Caco-2 (cell line): ENCODE results near the gene RPL26. TPM values are rescaled to one million over a fixed set of nuclear protein-coding genes. Genes with fewer than 3 reads are reported as not detected.
"Not testable (repeated sequence)": the region's sequence is repeated elsewhere in the genome, so short reads cannot be mapped to it uniquely, and the experiment has no call there.

Experiments used
- BruUV-seq: library from RNA; stranded (reverse); fragments of 400-500 nt; replicated peaks from 2 replicates; lab custom pipeline; 2021; lab: Mats Ljungman, UMichigan
- CTCF ChIA-PET: fragments of 300-600 bp; sonication (Branson Sonifier 250); formaldehyde crosslinking; loops from one replicate; lab custom pipeline; 2022; ENCODE audit warnings: antibody characterized with exemption; lab: Charles Lee
- POLR2A ChIA-PET: fragments of 300-600 bp; sonication (Branson Sonifier 250); formaldehyde crosslinking; loops from one replicate; lab custom pipeline; 2022; ENCODE audit warnings: antibody characterized with exemption; lab: Charles Lee
- DNase-seq, 2 experiments: peaks; one replicate each; pipeline versions ENCODE4 v3.0.0 to v3.0.0-alpha.2; 2020 to 2022
- H3K27me3 ChIP-seq: replicated peaks from 2 replicates; pipeline ENCODE4 v1.6.0; 2011; ENCODE audit warnings: low read length; ENCODE audit not compliant: control insufficient read depth, insufficient read depth
- H3K36me3 ChIP-seq: 2 replicates; pipeline ENCODE4 v1.5.1; 2011; ENCODE audit warnings: low read length; ENCODE audit not compliant: control insufficient read depth, insufficient read depth
- H3K4me1 ChIP-seq: fragments of 250-450 bp; sonication (Bioruptor Pico); 2 replicates; pipeline ENCODE4 v1.5.1; 2020; ENCODE audit warnings: mild to moderate bottlenecking
- H3K4me3 ChIP-seq: 2 replicates; pipeline ENCODE4 v1.5.1; 2011; ENCODE audit warnings: low read depth, mild to moderate bottlenecking, control low read depth, low read length
- H3K9me3 ChIP-seq: fragments of 250-450 bp; sonication (Bioruptor Pico); 2 replicates; pipeline ENCODE4 v1.5.1; 2020; ENCODE audit warnings: mild to moderate bottlenecking, moderate library complexity
- H3K27ac Mint-ChIP-seq: one replicate; pipeline ENCODE4 v1.8.0; 2022; ENCODE audit warnings: mixed read lengths; ENCODE audit not compliant: unreplicated experiment
- H3K27me3 Mint-ChIP-seq: one replicate; pipeline ENCODE4 v1.8.0; 2022; ENCODE audit warnings: mixed read lengths; ENCODE audit not compliant: insufficient read depth, unreplicated experiment
- H3K36me3 Mint-ChIP-seq: one replicate; pipeline ENCODE4 v1.8.0; 2022; ENCODE audit warnings: mild to moderate bottlenecking, mixed read lengths; ENCODE audit not compliant: insufficient read depth, unreplicated experiment
- H3K4me1 Mint-ChIP-seq: one replicate; pipeline ENCODE4 v1.8.0; 2022; ENCODE audit warnings: low read depth, mixed read lengths; ENCODE audit not compliant: unreplicated experiment
- H3K4me3 Mint-ChIP-seq: one replicate; pipeline ENCODE4 v1.8.0; 2022; ENCODE audit warnings: mild to moderate bottlenecking, moderate library complexity, mixed read lengths; ENCODE audit not compliant: unreplicated experiment
- H3K9me3 Mint-ChIP-seq: one replicate; pipeline ENCODE4 v1.8.0; 2022; ENCODE audit warnings: mixed read lengths; ENCODE audit not compliant: unreplicated experiment
- intact Hi-C: fragments of 100-400 bp; cut with micrococcal nuclease; formaldehyde crosslinking; loops from one replicate; pipeline ENCODE4 v1.10.0; 2022; ENCODE audit not compliant: unreplicated experiment
- total RNA-seq: library from RNA; stranded (reverse); gene quantifications from 2 replicates; pipeline ENCODE4 v1.2.3, GENCODE V29; 2022
- TF ChIP-seq, protein P1 (sequence below), 2 experiments: fragments of 200-600 bp in 1 of 2; IDR thresholded peaks; 1 replicate in 1 of 2; 2 replicates in 1 of 2; pipeline versions ENCODE4 v1.5.1 to v1.8.0; 2011 to 2022; ENCODE audit warnings: antibody characterized with exemption in 1 of 2, control low read depth in 1 of 2, inconsistent platforms in 1 of 2, low read depth in 1 of 2, low read length in 1 of 2, mild to moderate bottlenecking in 1 of 2, moderate library complexity in 1 of 2; ENCODE audit not compliant: insufficient read depth in 1 of 2, severe bottlenecking in 1 of 2, unreplicated experiment in 1 of 2

Gene RPL26
- total RNA-seq, 1 experiment from 2014 or later: 999 TPM

DNA sequence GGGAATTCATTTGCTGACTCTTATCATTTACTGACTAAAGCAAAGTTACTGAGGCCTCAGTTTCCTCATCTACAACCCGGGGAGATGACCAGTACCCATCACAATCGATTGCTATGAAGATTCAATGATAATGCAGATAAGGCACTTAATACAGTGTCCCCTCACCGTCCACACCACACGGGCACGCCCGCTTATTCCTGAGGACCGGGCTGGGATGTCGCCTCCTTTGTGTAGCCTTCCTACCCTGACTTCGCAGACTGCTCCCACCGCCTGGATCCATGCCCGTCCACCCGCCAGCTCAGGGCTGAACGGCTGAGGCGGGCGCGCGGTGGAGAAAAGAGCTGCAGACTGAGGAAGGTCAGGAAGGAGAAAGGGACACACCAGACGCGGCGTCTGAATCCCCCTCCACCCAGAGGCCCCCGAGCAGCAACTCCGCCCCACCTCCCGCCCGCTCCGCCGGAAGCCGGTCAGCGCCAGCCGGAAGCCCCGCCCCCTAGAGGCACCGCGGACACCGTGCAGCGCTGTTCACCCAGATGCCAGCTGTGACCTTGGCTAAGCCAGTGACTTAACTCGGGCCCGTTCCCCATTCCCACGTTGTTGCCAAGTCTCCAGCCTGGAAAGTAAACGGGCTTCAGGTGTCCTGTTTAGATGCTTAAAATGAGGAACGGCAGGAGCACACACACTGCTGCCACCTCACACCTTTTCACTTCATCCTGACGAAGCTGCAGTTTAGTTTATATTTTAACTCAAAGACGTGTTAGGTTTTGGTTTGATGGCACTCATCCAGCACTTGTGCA is 6.5 kb downstream of the RPL26 start, which contains the start of gene KRABD2:
TSS of gene KRABD2 (minus strand) at position 434 of the 797 bp plus-strand sequence.
- no peaks in the 10 kb centered on the region for H3K4me1 Mint-ChIP-seq
- CTCF ChIA-PET: interaction anchor here (1.1 kb wide), 1 partner anchor 7 kb away, joined by 4 read pairs; no protein-coding TSS in a partner anchor
- POLR2A ChIA-PET: interaction anchor here (0.6 to 0.7 kb wide), 2 partner anchors 46 to 81 kb away, joined by 4 read pairs; partner anchors contain the start of gene SLC25A35
- H3K27ac Mint-ChIP-seq: peak within 1 kb of the TSS; percentile 50
- intact Hi-C loops: no loop called here
- Histone ChIP-seq H3K36me3 (no peaks in the 10 kb centered on the region; the same call in 1 of the 2 replicates), H3K27me3 (no peaks in the 10 kb centered on the region), H3K9me3 (no peaks in the 10 kb centered on the region), H3K4me3 (peak within 1 kb of the TSS; percentile 40), H3K4me1 (no peaks in the 10 kb centered on the region)
- H3K36me3 Mint-ChIP-seq: peaks cover 62% of the 10 kb centered on the region
- TF ChIP-seq, protein P1, sequence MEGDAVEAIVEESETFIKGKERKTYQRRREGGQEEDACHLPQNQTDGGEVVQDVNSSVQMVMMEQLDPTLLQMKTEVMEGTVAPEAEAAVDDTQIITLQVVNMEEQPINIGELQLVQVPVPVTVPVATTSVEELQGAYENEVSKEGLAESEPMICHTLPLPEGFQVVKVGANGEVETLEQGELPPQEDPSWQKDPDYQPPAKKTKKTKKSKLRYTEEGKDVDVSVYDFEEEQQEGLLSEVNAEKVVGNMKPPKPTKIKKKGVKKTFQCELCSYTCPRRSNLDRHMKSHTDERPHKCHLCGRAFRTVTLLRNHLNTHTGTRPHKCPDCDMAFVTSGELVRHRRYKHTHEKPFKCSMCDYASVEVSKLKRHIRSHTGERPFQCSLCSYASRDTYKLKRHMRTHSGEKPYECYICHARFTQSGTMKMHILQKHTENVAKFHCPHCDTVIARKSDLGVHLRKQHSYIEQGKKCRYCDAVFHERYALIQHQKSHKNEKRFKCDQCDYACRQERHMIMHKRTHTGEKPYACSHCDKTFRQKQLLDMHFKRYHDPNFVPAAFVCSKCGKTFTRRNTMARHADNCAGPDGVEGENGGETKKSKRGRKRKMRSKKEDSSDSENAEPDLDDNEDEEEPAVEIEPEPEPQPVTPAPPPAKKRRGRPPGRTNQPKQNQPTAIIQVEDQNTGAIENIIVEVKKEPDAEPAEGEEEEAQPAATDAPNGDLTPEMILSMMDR (IDR thresholded peaks at IDR 0.05; ENCODE audit: insufficient read depth in 1 of 2, low read depth in 1 of 2, low read length in 1 of 2, severe bottlenecking in 1 of 2, unreplicated experiment in 1 of 2): peak in 1 of 2 experiments; percentile 22
- peak; percentile 69 to 74 for DNase-seq
- H3K9me3 Mint-ChIP-seq: no peaks in the 10 kb centered on the region
- peak within 1 kb of the TSS; percentile 68 for H3K4me3 Mint-ChIP-seq
- H3K27me3 Mint-ChIP-seq: no peaks in the 10 kb centered on the region
- BruUV-seq: no TSS peak

GRCh38 chr17:8375738-8376259 is 7.2 kb downstream of the RPL26 start:
- peak overlapping the region; percentile 50 for H3K27ac Mint-ChIP-seq
- TF ChIP-seq, protein P1 (IDR thresholded peaks at IDR 0.05; ENCODE audit: insufficient read depth in 1 of 2, low read depth in 1 of 2, low read length in 1 of 2, severe bottlenecking in 1 of 2, unreplicated experiment in 1 of 2): no peak
- no peaks in the 10 kb centered on the region for H3K9me3 Mint-ChIP-seq
- DNase-seq: no peak
- H3K4me1 Mint-ChIP-seq: no peaks in the 10 kb centered on the region
- H3K4me3 Mint-ChIP-seq: peak overlapping the region; percentile 68
- H3K27me3 Mint-ChIP-seq: no peaks in the 10 kb centered on the region
- H3K4me3 ChIP-seq: peak overlapping the region; percentile 40
- no peaks in the 10 kb centered on the region for H3K27me3 ChIP-seq
- intact Hi-C loops: no loop called here
- ChIA-PET POLR2A (interaction anchor here (0.6 kb wide), 2 partner anchors 45 to 219 kb away, joined by 4 to 7 read pairs; no protein-coding TSS in a partner anchor), CTCF (interaction anchor here (0.7 to 1.1 kb wide), 2 partner anchors 8 to 41 kb away, joined by 3 to 4 read pairs; no protein-coding TSS in a partner anchor)
- H3K9me3 ChIP-seq: no peaks in the 10 kb centered on the region
- H3K36me3 Mint-ChIP-seq: peaks cover 55% of the 10 kb centered on the region
- BruUV-seq: no TSS peak
- H3K4me1 ChIP-seq: no peaks in the 10 kb centered on the region
- no peaks in the 10 kb centered on the region; the same call in 1 of the 2 replicates for H3K36me3 ChIP-seq

GRCh38 chr17:8373856-8374255 is 9.1 kb downstream of the RPL26 start:
- peaks cover 41% of the 10 kb centered on the region for H3K36me3 Mint-ChIP-seq
- H3K27me3 ChIP-seq, H3K27ac Mint-ChIP-seq, POLR2A ChIA-PET, H3K27me3 Mint-ChIP-seq, H3K4me1 Mint-ChIP-seq, BruUV-seq, H3K9me3 Mint-ChIP-seq, H3K4me3 ChIP-seq, DNase-seq, intact Hi-C loops, H3K36me3 ChIP-seq, H3K9me3 ChIP-seq, H3K4me1 ChIP-seq, H3K4me3 Mint-ChIP-seq, CTCF ChIA-PET: not testable (repeated sequence)
